Measurements from ENCODE around the gene MDFI.

GRCh38 chr6:41621367-41621766, 16.9 kb upstream of the MDFI start:
- TF ChIP-seq EZH2 (IDR thresholded peaks at IDR 0.05) (no peak), POLR2AphosphoS5 (IDR thresholded peaks at IDR 0.05; ENCODE audit: borderline replicate concordance, low read depth, low read length) (no peak)
